ENCODE data around the gene SPN. TPM values are rescaled to one million over a fixed set of nuclear protein-coding genes. Genes with fewer than 3 reads are reported as not detected.
"Not testable (repeated sequence)": the region's sequence is repeated elsewhere in the genome, so short reads cannot be mapped to it uniquely, and the experiment has no call there.

The SPN gene
- total and polyA plus RNA-seq, 4 donors: 0.88 to 5.2 (median 2.5) TPM; not detected in 1

- no peaks in the 10 kb centered on the region for H3K27me3 ChIP-seq (ENCODE audit: control insufficient read depth in 1 of 2, insufficient read depth in 2 of 2, low read length in 1 of 2)
- no peak overlapping the region for H3K4me3 ChIP-seq (ENCODE audit: low read length in 2 of 2)
- ATAC-seq (ENCODE audit: low FRiP score): no peak
- intact Hi-C loops (cut with DNase I): no loop called here
- H3K27ac ChIP-seq (ENCODE audit: low read depth in 1 of 2, low read length in 2 of 2): no peak overlapping the region
- 76 to 77% methylated on average over 15 of the region's 15 CpGs for WGBS, 2 donors
- H3K4me1 ChIP-seq (ENCODE audit: control insufficient read depth in 1 of 2, insufficient read depth in 2 of 2, low read length in 2 of 2): no peaks in the 10 kb centered on the region
- DNase-seq: no peak
- no peaks in the 10 kb centered on the region for H3K9me3 ChIP-seq (ENCODE audit: control insufficient read depth, low read length)
- H3K36me3 ChIP-seq (ENCODE audit: control insufficient read depth in 1 of 2, insufficient read depth in 2 of 2, low read length in 1 of 2): no peaks in the 10 kb centered on the region
Measured at GRCh38 chr16:29665294-29666077, 2.4 kb downstream of the SPN start.

- H3K4me1 ChIP-seq (ENCODE audit: control insufficient read depth in 1 of 2, insufficient read depth in 2 of 2, low read length in 2 of 2); H3K36me3 ChIP-seq (ENCODE audit: control insufficient read depth in 1 of 2, insufficient read depth in 2 of 2, low read length in 1 of 2); H3K27me3 ChIP-seq (ENCODE audit: control insufficient read depth in 1 of 2, insufficient read depth in 2 of 2, low read length in 1 of 2); H3K9me3 ChIP-seq (ENCODE audit: control insufficient read depth, low read length); intact Hi-C loops (cut with DNase I); H3K4me3 ChIP-seq (ENCODE audit: low read length in 2 of 2); H3K27ac ChIP-seq (ENCODE audit: low read depth in 1 of 2, low read length in 2 of 2); ATAC-seq (ENCODE audit: low FRiP score); DNase-seq: not testable (repeated sequence)
- WGBS, 2 donors: 91 to 96% methylated on average over 6 of the region's 6 CpGs
Measured at GRCh38 chr16:29667322-29667610, 4.2 kb downstream of the SPN start.

GRCh38 chr16:29667755-29668154 is 4.7 kb downstream of the SPN start:
- Histone ChIP-seq H3K4me3 (ENCODE audit: low read length in 2 of 2) (no peak overlapping the region), H3K27ac (ENCODE audit: low read depth in 1 of 2, low read length in 2 of 2) (no peak overlapping the region), H3K4me1 (ENCODE audit: control insufficient read depth in 1 of 2, insufficient read depth in 2 of 2, low read length in 2 of 2) (no peaks in the 10 kb centered on the region), H3K27me3 (ENCODE audit: control insufficient read depth in 1 of 2, insufficient read depth in 2 of 2, low read length in 1 of 2) (no peaks in the 10 kb centered on the region), H3K9me3 (ENCODE audit: control insufficient read depth, low read length) (no peaks in the 10 kb centered on the region), H3K36me3 (ENCODE audit: control insufficient read depth in 1 of 2, insufficient read depth in 2 of 2, low read length in 1 of 2) (no peaks in the 10 kb centered on the region)
- intact Hi-C loops (cut with DNase I): no loop called here
- 97 to 98% methylated on average over 12 of the region's 12 CpGs for WGBS, 2 donors
- ATAC-seq (ENCODE audit: low FRiP score) (no peak), DNase-seq (no peak)

- 95 to 96% methylated on average over 3 of the region's 3 CpGs for WGBS, 2 donors
- Histone ChIP-seq H3K36me3 (ENCODE audit: control insufficient read depth in 1 of 2, insufficient read depth in 2 of 2, low read length in 1 of 2) (no peaks in the 10 kb centered on the region), H3K27me3 (ENCODE audit: control insufficient read depth in 1 of 2, insufficient read depth in 2 of 2, low read length in 1 of 2) (no peaks in the 10 kb centered on the region), H3K4me1 (ENCODE audit: control insufficient read depth in 1 of 2, insufficient read depth in 2 of 2, low read length in 2 of 2) (no peaks in the 10 kb centered on the region), H3K4me3 (ENCODE audit: low read length in 2 of 2) (no peak overlapping the region), H3K9me3 (ENCODE audit: control insufficient read depth, low read length) (no peaks in the 10 kb centered on the region), H3K27ac (ENCODE audit: low read depth in 1 of 2, low read length in 2 of 2) (no peak overlapping the region)
- no peak for ATAC-seq (ENCODE audit: low FRiP score)
- DNase-seq: no peak
- intact Hi-C loops (cut with DNase I): no loop called here
Measured at GRCh38 chr16:29668267-29668666, 5.2 kb downstream of the SPN start.

- 93 to 98% methylated on average over 6 of the region's 6 CpGs for WGBS, 2 donors
- Histone ChIP-seq H3K9me3 (ENCODE audit: control insufficient read depth, low read length) (no peaks in the 10 kb centered on the region), H3K4me1 (ENCODE audit: control insufficient read depth in 1 of 2, insufficient read depth in 2 of 2, low read length in 2 of 2) (no peaks in the 10 kb centered on the region), H3K36me3 (ENCODE audit: control insufficient read depth in 1 of 2, insufficient read depth in 2 of 2, low read length in 1 of 2) (no peaks in the 10 kb centered on the region), H3K27me3 (ENCODE audit: control insufficient read depth in 1 of 2, insufficient read depth in 2 of 2, low read length in 1 of 2) (no peaks in the 10 kb centered on the region), H3K4me3 (ENCODE audit: low read length in 2 of 2) (no peak overlapping the region), H3K27ac (ENCODE audit: low read depth in 1 of 2, low read length in 2 of 2) (no peak overlapping the region)
- intact Hi-C loops (cut with DNase I): no loop called here
- DNase-seq (no peak), ATAC-seq (ENCODE audit: low FRiP score) (no peak)
Measured at GRCh38 chr16:29673501-29673900, 10.5 kb downstream of the SPN start.

- Histone ChIP-seq H3K9me3 (ENCODE audit: control insufficient read depth, low read length) (no peaks in the 10 kb centered on the region), H3K4me3 (ENCODE audit: low read length in 2 of 2) (no peak overlapping the region), H3K36me3 (ENCODE audit: control insufficient read depth in 1 of 2, insufficient read depth in 2 of 2, low read length in 1 of 2) (no peaks in the 10 kb centered on the region), H3K27me3 (ENCODE audit: control insufficient read depth in 1 of 2, insufficient read depth in 2 of 2, low read length in 1 of 2) (no peaks in the 10 kb centered on the region), H3K4me1 (ENCODE audit: control insufficient read depth in 1 of 2, insufficient read depth in 2 of 2, low read length in 2 of 2) (no peaks in the 10 kb centered on the region), H3K27ac (ENCODE audit: low read depth in 1 of 2, low read length in 2 of 2) (no peak overlapping the region)
- ATAC-seq (ENCODE audit: low FRiP score) (no peak), DNase-seq (no peak)
- intact Hi-C loops (cut with DNase I): no loop called here
- WGBS, 2 donors: 18 to 25% methylated on average over 13 of the region's 13 CpGs
Measured at GRCh38 chr16:29674188-29674587, 11.1 kb downstream of the SPN start.

GRCh38 chr16:29675811-29676643 is 13.0 kb downstream of the SPN start:
- Histone ChIP-seq H3K4me1 (ENCODE audit: control insufficient read depth in 1 of 2, insufficient read depth in 2 of 2, low read length in 2 of 2) (no peaks in the 10 kb centered on the region), H3K4me3 (ENCODE audit: low read length in 2 of 2) (no peak overlapping the region), H3K27me3 (ENCODE audit: control insufficient read depth in 1 of 2, insufficient read depth in 2 of 2, low read length in 1 of 2) (no peaks in the 10 kb centered on the region), H3K36me3 (ENCODE audit: control insufficient read depth in 1 of 2, insufficient read depth in 2 of 2, low read length in 1 of 2) (no peaks in the 10 kb centered on the region), H3K27ac (ENCODE audit: low read depth in 1 of 2, low read length in 2 of 2) (no peak overlapping the region), H3K9me3 (ENCODE audit: control insufficient read depth, low read length) (no peaks in the 10 kb centered on the region)
- DNase-seq: no peak
- no peak for ATAC-seq (ENCODE audit: low FRiP score)
- intact Hi-C loops (cut with DNase I): no loop called here
- 57 to 60% methylated on average over 3 of the region's 3 CpGs for WGBS, 2 donors

- H3K36me3 ChIP-seq (ENCODE audit: control insufficient read depth in 1 of 2, insufficient read depth in 2 of 2, low read length in 1 of 2): no peaks in the 10 kb centered on the region
- intact Hi-C loops (cut with DNase I): no loop called here
- no peaks in the 10 kb centered on the region for H3K9me3 ChIP-seq (ENCODE audit: control insufficient read depth, low read length)
- ATAC-seq (ENCODE audit: low FRiP score) (no peak), DNase-seq (no peak)
- no peak overlapping the region for H3K27ac ChIP-seq (ENCODE audit: low read depth in 1 of 2, low read length in 2 of 2)
- no peaks in the 10 kb centered on the region for H3K4me1 ChIP-seq (ENCODE audit: control insufficient read depth in 1 of 2, insufficient read depth in 2 of 2, low read length in 2 of 2)
- H3K4me3 ChIP-seq (ENCODE audit: low read length in 2 of 2): no peak overlapping the region
- WGBS, 2 donors: 95 to 96% methylated on average over 23 of the region's 23 CpGs
- no peaks in the 10 kb centered on the region for H3K27me3 ChIP-seq (ENCODE audit: control insufficient read depth in 1 of 2, insufficient read depth in 2 of 2, low read length in 1 of 2)
Measured at GRCh38 chr16:29676989-29677785, 14.1 kb downstream of the SPN start.
